GM21423 (cell line): ENCODE data around the gene DECR2.
"Not testable (repeated sequence)": the region's sequence is repeated elsewhere in the genome, so short reads cannot be mapped to it uniquely, and the experiment has no call there.

Experiments used
- ATAC-seq: cut with Tn5 transposase; IDR thresholded peaks from one replicate; pipeline ENCODE4 v1.9.1; 2021; ENCODE audit warnings: mild to moderate bottlenecking, moderate library complexity; ENCODE audit not compliant: unreplicated experiment

DECR2 gene

GRCh38 chr16:398561-399339, 2.9 kb upstream of the DECR2 start:
- ATAC-seq = no peak

- ATAC-seq = no peak
Measured at GRCh38 chr16:399340-400019, 2.2 kb upstream of the DECR2 start.

- ATAC-seq = no peak
Measured at GRCh38 chr16:400061-400591, 1.6 kb upstream of the DECR2 start.

GRCh38 chr16:404971-405486, 3.3 kb downstream of the DECR2 start:
- ATAC-seq = no peak

GRCh38 chr16:405548-406506, 4.1 kb downstream of the DECR2 start:
- no peak for ATAC-seq

GRCh38 chr16:407253-407652, 5.6 kb downstream of the DECR2 start:
- ATAC-seq = no peak

- no peak for ATAC-seq
Measured at GRCh38 chr16:410516-411178, 9.0 kb downstream of the DECR2 start.

GRCh38 chr16:411576-412265, 10.0 kb downstream of the DECR2 start:
- ATAC-seq = no peak

GRCh38 chr16:414395-415169, 12.9 kb downstream of the DECR2 start:
- no peak for ATAC-seq

GRCh38 chr16:415170-415498, 13.4 kb downstream of the DECR2 start:
- not testable (repeated sequence) for ATAC-seq

- ATAC-seq = not testable (repeated sequence)
Measured at GRCh38 chr16:422179-422578, 20.5 kb downstream of the DECR2 start.

- ATAC-seq = no peak
Measured at GRCh38 chr16:424033-424622, 22.4 kb downstream of the DECR2 start.

GRCh38 chr16:424623-425081, 23.0 kb downstream of the DECR2 start:
- no peak for ATAC-seq

GRCh38 chr16:425082-425718, 23.5 kb downstream of the DECR2 start, which contains the start of gene RAB11FIP3:
Gene RAB11FIP3, plus strand, starts transcription at chr16:425649. Its CDS starts 358 bp downstream, at chr16:426007.
- ATAC-seq = peak; percentile 84

- ATAC-seq = peak; percentile 18
Measured at GRCh38 chr16:425740-426114, 24.0 kb downstream of the DECR2 start.

- peak; percentile 7 for ATAC-seq
Measured at GRCh38 chr16:426115-426905, 24.6 kb downstream of the DECR2 start.

GRCh38 chr16:426906-427249, 25.2 kb downstream of the DECR2 start:
- ATAC-seq = no peak
